GM12878 (cell line): ENCODE measurements around the gene AFF1. TPM values are rescaled to one million over a fixed set of nuclear protein-coding genes. Genes with fewer than 3 reads are reported as not detected.
A peak's percentile ranks its signal among the peaks of the same experiment; 100 is the strongest.

ENCODE experiments used
- BCL11A ChIP-seq: IDR thresholded peaks from 2 replicates; pipeline ENCODE4 v1.6.1; 2011; ENCODE audit warnings: low read depth, low read length
- CBFB ChIP-seq: IDR thresholded peaks from 2 replicates; pipeline ENCODE4 v1.6.1; 2016; ENCODE audit warnings: antibody characterized with exemption, low read depth
- CHD2 ChIP-seq: IDR thresholded peaks from 2 replicates; pipeline ENCODE4 v1.6.1; 2011; ENCODE audit warnings: low read depth, low read length, improper control_type of control experiment, borderline replicate concordance
- CUX1 ChIP-seq: IDR thresholded peaks from 2 replicates; pipeline ENCODE4 v1.6.1; 2012; ENCODE audit warnings: improper control_type of control experiment, low read depth, low read length; ENCODE audit not compliant: insufficient replicate concordance
- DPF2 ChIP-seq: fragments of 450-650 bp; IDR thresholded peaks from 2 replicates; pipeline ENCODE4 v1.6.1; 2017; ENCODE audit warnings: mild to moderate bottlenecking
- E2F4 ChIP-seq: IDR thresholded peaks from 2 replicates; pipeline ENCODE4 v1.6.1; 2012; ENCODE audit warnings: low read depth, low read length, improper control_type of control experiment
- EGR1 ChIP-seq, 2 experiments: IDR thresholded peaks; 1 replicate in 1 of 2; 2 replicates in 1 of 2; pipeline ENCODE4 v1.6.1; 2011 to 2012; ENCODE audit warnings: low read depth in 2 of 2, low read length in 2 of 2, borderline replicate concordance in 1 of 2, mild to moderate bottlenecking in 1 of 2, moderate library complexity in 1 of 2
- ESRRA ChIP-seq: IDR thresholded peaks from 2 replicates; pipeline ENCODE4 v1.6.1; 2012; ENCODE audit warnings: mild to moderate bottlenecking, low read length, improper control_type of control experiment
- HSF1 ChIP-seq: fragments of 150-350 bp; IDR thresholded peaks from 2 replicates; pipeline ENCODE4 v1.6.1; 2014; ENCODE audit warnings: mild to moderate bottlenecking, low read depth, low read length
- IRF3 ChIP-seq: fragments of 450-650 bp; IDR thresholded peaks from 2 replicates; pipeline ENCODE4 v1.6.1; 2014; ENCODE audit warnings: mild to moderate bottlenecking
- IRF4 ChIP-seq: IDR thresholded peaks from 2 replicates; pipeline ENCODE4 v1.6.1; 2011; ENCODE audit warnings: low read depth, low read length
- JUND ChIP-seq: IDR thresholded peaks from 2 replicates; pipeline ENCODE4 v1.6.1; 2012; ENCODE audit warnings: low read depth, mild to moderate bottlenecking, low read length, improper control_type of control experiment, moderate library complexity
- SP1 ChIP-seq: IDR thresholded peaks from one replicate; pipeline ENCODE4 v1.6.1; 2011; ENCODE audit warnings: low read depth, low read length
- SREBF1 ChIP-seq: IDR thresholded peaks from 2 replicates; pipeline ENCODE4 v1.6.1; 2012; ENCODE audit warnings: mild to moderate bottlenecking, low read length
- SUPT20H ChIP-seq: IDR thresholded peaks from 2 replicates; pipeline ENCODE4 v1.6.1; 2011; ENCODE audit warnings: low read depth, mild to moderate bottlenecking, low read length, moderate library complexity, borderline replicate concordance; ENCODE audit not compliant: control insufficient read depth
- TCF12 ChIP-seq: IDR thresholded peaks from 2 replicates; pipeline ENCODE4 v1.6.1; 2011; ENCODE audit warnings: low read depth, mild to moderate bottlenecking, low read length
- polyA plus RNA-seq, 11 experiments: library from polyadenylated mRNA; depleted of rRNA in 4 of 11; unstranded in 6 of 11; stranded (reverse) in 5 of 11; fragments of >200 nt; fragmentation: Nextera tagmentation in 4 of 11; fragmentation: Illumina TruSeq in 1 of 11; extraction: Ambion mirVana in 4 of 11; extraction: Trizol in 1 of 11; gene quantifications; 1 replicate in 1 of 11; 2 replicates in 10 of 11; pipeline versions ENCODE4 v1.2.1 to v1.2.3, GENCODE V29; 2011 to 2016; ENCODE audit warnings: inconsistent platforms in 2 of 11, missing spikeins in 2 of 11, low read depth in 1 of 11
- total RNA-seq, 4 experiments: library from RNA; depleted of rRNA in 3 of 4; stranded (reverse); fragments of >200 nt in 3 of 4; fragmentation: Illumina TruSeq in 1 of 4; extraction: Trizol in 1 of 4; gene quantifications; 2 replicates each; pipeline versions ENCODE4 v1.2.1 to v1.2.3, GENCODE V29; 2013 to 2021

Gene AFF1
- total and polyA plus RNA-seq, 10 of the 15 experiments (the other 5 are each of a cell fraction or from before 2014, with no cell fraction given): 3.5 to 56.1 (median 21.5) TPM

- peak; percentile 35 for TF ChIP-seq SREBF1
- no peak for TF ChIP-seq E2F4
- no peak for TF ChIP-seq JUND
- no peak for TF ChIP-seq IRF4
- TF ChIP-seq CHD2: 0 out of 2 replicates have a peak, but pooled peaks have one; percentile 31
- peak; percentile 82; the same call in 1 of the 2 replicates for TF ChIP-seq TCF12
- peak; percentile 61; the same call in 1 of the 2 replicates for TF ChIP-seq BCL11A
- TF ChIP-seq CUX1: no peak
- 0 out of 2 replicates have a peak, but pooled peaks have one; percentile 44 for TF ChIP-seq DPF2
- TF ChIP-seq SUPT20H: no peak
- no peak for TF ChIP-seq SP1
- no peak for TF ChIP-seq ESRRA
- TF ChIP-seq EGR1 (IDR thresholded peaks at IDR 0.05; ENCODE audit: borderline replicate concordance in 1 of 2, low read depth in 2 of 2, low read length in 2 of 2): no peak
- no peak for TF ChIP-seq IRF3
- TF ChIP-seq CBFB: peak; percentile 69; the same call in 1 of the 2 replicates
- TF ChIP-seq HSF1: no peak
Observed at GRCh38 chr4:86939729-86940575, 5.1 kb downstream of the AFF1 start (continued).
